Parathyroid adenoma (tissue), 2 donors: ENCODE results near the gene DLG5.

Experiments
- H2AFZ ChIP-seq: fragments of 300-600 bp; sonication (generic); one replicate; pipeline ENCODE4 v1.7.0; 2017; ENCODE audit warnings: antibody characterized with exemption, mild to moderate bottlenecking
- H3K27ac ChIP-seq: fragments of 300-600 bp; sonication (generic); one replicate; pipeline ENCODE4 v1.7.0; 2017
- H3K27me3 ChIP-seq: fragments of 300-600 bp; sonication (generic); one replicate; pipeline ENCODE4 v1.7.0; 2017; ENCODE audit warnings: low read length; ENCODE audit not compliant: control insufficient read depth, insufficient read depth
- H3K36me3 ChIP-seq: fragments of 300-600 bp; sonication (generic); one replicate; pipeline ENCODE4 v1.7.0; 2017; ENCODE audit warnings: low read length; ENCODE audit not compliant: control insufficient read depth, insufficient read depth
- H3K4me1 ChIP-seq: fragments of 300-600 bp; sonication (generic); one replicate; pipeline ENCODE4 v1.7.0; 2017; ENCODE audit warnings: control low read depth
- H3K4me2 ChIP-seq: fragments of 300-600 bp; sonication (generic); one replicate; pipeline ENCODE4 v1.7.0; 2017; ENCODE audit warnings: low read length
- H3K4me3 ChIP-seq: fragments of 300-600 bp; sonication (generic); one replicate; pipeline ENCODE4 v1.7.0; 2017; ENCODE audit warnings: low read depth, low read length
- H3K79me2 ChIP-seq: fragments of 300-600 bp; sonication (generic); one replicate; pipeline ENCODE4 v1.7.0; 2017; ENCODE audit warnings: control low read depth
- H3K9ac ChIP-seq: fragments of 300-600 bp; sonication (generic); one replicate; pipeline ENCODE4 v1.7.0; 2017; ENCODE audit warnings: mild to moderate bottlenecking
- H3K9me3 ChIP-seq: fragments of 300-600 bp; sonication (generic); one replicate; pipeline ENCODE4 v1.7.0; 2017; ENCODE audit warnings: low read length; ENCODE audit not compliant: control insufficient read depth
- CTCF ChIP-seq: fragments of 300-600 bp; sonication (generic); IDR thresholded peaks from one replicate; pipeline ENCODE4 v1.7.0; 2017; ENCODE audit warnings: antibody characterized with exemption, mild to moderate bottlenecking
- donor health status: primary hyperparathyroidism.

The DLG5 gene

GRCh38 chr10:77771450-77771849 is 155.1 kb downstream of the DLG5 start:
- Histone ChIP-seq H3K4me3 (no peak overlapping the region), H3K27me3 (no peaks in the 10 kb centered on the region), H3K9ac (no peak overlapping the region), H3K36me3 (no peaks in the 10 kb centered on the region), H3K9me3 (no peaks in the 10 kb centered on the region), H3K4me1 (peaks cover 38% of the 10 kb centered on the region), H2AFZ (no peak overlapping the region), H3K4me2 (no peak overlapping the region), H3K79me2 (no peaks in the 10 kb centered on the region), H3K27ac (peak overlapping the region; percentile 93)
- TF ChIP-seq CTCF, result no peak

- peaks cover 37% of the 10 kb centered on the region for H3K4me1 ChIP-seq
Measured at GRCh38 chr10:77770868-77771175, 155.7 kb downstream of the DLG5 start.

GRCh38 chr10:77770081-77770867 is 156.3 kb downstream of the DLG5 start:
- H3K4me3 ChIP-seq, result no peak overlapping the region
- H3K9me3 ChIP-seq, result no peaks in the 10 kb centered on the region
- no peak for TF ChIP-seq CTCF
- H3K79me2 ChIP-seq, result no peaks in the 10 kb centered on the region
- H3K9ac ChIP-seq, result no peak overlapping the region
- H3K36me3 ChIP-seq, result no peaks in the 10 kb centered on the region
- no peak overlapping the region for H2AFZ ChIP-seq
- no peak overlapping the region for H3K4me2 ChIP-seq
- peaks cover 32% of the 10 kb centered on the region for H3K4me1 ChIP-seq
- H3K27me3 ChIP-seq, result no peaks in the 10 kb centered on the region
- no peak overlapping the region for H3K27ac ChIP-seq

More at GRCh38 chr10:77770868-77771175, 155.7 kb downstream of the DLG5 start:
- Histone ChIP-seq H3K4me2 (no peak overlapping the region), H2AFZ (no peak overlapping the region), H3K9me3 (no peaks in the 10 kb centered on the region), H3K27me3 (no peaks in the 10 kb centered on the region), H3K4me3 (no peak overlapping the region), H3K79me2 (no peaks in the 10 kb centered on the region), H3K9ac (no peak overlapping the region), H3K27ac (no peak overlapping the region), H3K36me3 (no peaks in the 10 kb centered on the region)
- no peak for TF ChIP-seq CTCF

- H3K9ac ChIP-seq, result no peak overlapping the region
Measured at GRCh38 chr10:77768039-77768438, 158.5 kb downstream of the DLG5 start.

More at GRCh38 chr10:77768039-77768438, 158.5 kb downstream of the DLG5 start:
- Histone ChIP-seq H3K4me2 (no peak overlapping the region), H3K36me3 (no peaks in the 10 kb centered on the region), H3K4me3 (no peak overlapping the region), H3K79me2 (no peaks in the 10 kb centered on the region), H3K27me3 (no peaks in the 10 kb centered on the region), H3K27ac (no peak overlapping the region), H3K9me3 (no peaks in the 10 kb centered on the region), H2AFZ (no peak overlapping the region), H3K4me1 (peaks cover 18% of the 10 kb centered on the region)
- TF ChIP-seq CTCF, result no peak
